ENCODE results near the gene CYB561.

DNA sequence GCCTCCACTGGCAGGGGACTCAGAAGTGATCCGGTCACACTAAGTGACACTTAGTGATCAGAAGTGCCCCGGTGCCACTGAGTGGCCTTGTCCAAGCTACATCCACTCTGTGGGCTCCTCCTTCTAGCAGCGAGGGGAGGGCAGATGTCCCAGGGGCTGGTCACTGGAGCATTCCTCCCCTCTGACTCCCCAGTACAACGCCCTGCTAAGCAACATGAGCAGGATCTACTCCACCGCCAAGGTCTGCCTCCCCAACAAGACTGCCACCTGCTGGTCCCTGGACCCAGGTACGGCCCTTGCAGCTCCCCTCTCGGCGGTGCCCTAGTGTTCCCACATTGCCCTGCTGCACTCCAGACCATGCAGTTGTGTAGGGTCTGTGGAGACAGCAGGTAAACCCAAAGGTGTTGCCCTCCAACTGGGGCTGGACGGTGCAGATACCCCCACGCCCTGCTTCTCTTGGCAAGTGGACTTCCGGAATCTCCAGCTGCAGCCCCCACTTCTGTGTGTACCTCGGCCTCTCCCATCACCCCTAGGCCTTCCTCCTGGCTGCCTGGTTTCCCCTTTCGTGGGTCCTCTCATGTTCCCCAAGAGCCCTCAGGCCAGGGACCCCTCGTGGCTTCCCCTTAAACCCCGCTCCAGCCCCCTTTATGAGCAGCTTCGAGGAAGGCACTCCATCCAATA is 32.8 kb upstream of the CYB561 start:
- TF ChIP-seq ZNF274 (IDR thresholded peaks at IDR 0.05; ENCODE audit: low read depth, low read length) = no peak
- TF ChIP-seq, protein P1, sequence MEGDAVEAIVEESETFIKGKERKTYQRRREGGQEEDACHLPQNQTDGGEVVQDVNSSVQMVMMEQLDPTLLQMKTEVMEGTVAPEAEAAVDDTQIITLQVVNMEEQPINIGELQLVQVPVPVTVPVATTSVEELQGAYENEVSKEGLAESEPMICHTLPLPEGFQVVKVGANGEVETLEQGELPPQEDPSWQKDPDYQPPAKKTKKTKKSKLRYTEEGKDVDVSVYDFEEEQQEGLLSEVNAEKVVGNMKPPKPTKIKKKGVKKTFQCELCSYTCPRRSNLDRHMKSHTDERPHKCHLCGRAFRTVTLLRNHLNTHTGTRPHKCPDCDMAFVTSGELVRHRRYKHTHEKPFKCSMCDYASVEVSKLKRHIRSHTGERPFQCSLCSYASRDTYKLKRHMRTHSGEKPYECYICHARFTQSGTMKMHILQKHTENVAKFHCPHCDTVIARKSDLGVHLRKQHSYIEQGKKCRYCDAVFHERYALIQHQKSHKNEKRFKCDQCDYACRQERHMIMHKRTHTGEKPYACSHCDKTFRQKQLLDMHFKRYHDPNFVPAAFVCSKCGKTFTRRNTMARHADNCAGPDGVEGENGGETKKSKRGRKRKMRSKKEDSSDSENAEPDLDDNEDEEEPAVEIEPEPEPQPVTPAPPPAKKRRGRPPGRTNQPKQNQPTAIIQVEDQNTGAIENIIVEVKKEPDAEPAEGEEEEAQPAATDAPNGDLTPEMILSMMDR (IDR thresholded peaks at IDR 0.05 in 2 of 3, conservative IDR thresholded peaks at IDR 0.05 in 1 of 3; ENCODE audit: borderline replicate concordance in 1 of 3, insufficient read depth in 1 of 3, low read depth in 2 of 3, low read length in 2 of 3) = peak; percentile 97 to 99 (median 99)
- TF ChIP-seq CEBPB (IDR thresholded peaks at IDR 0.05; ENCODE audit: low read depth) = no peak
- TF ChIP-seq SIN3A (IDR thresholded peaks at IDR 0.05; ENCODE audit: low read depth) = no peak
- TF ChIP-seq ZFX (IDR thresholded peaks at IDR 0.05) = no peak
- TF ChIP-seq CBX3 (IDR thresholded peaks at IDR 0.05; ENCODE audit: low read depth) = no peak
- TF ChIP-seq YY1 (IDR thresholded peaks at IDR 0.05; ENCODE audit: extremely low read depth, insufficient replicate concordance, low read depth, low read length) = peak; percentile 56
- no peak for TF ChIP-seq TCF7L2 (IDR thresholded peaks at IDR 0.05; ENCODE audit: borderline replicate concordance, extremely low read depth, insufficient read depth, insufficient read length)
- no peak for TF ChIP-seq SP1 (IDR thresholded peaks at IDR 0.05; ENCODE audit: low read depth)
- no peak for TF ChIP-seq EZH2 (IDR thresholded peaks at IDR 0.05)

Data from HCT116 (cell line).